ENCODE results near the gene EFNA5.

- no peak for TF ChIP-seq CTCF (conservative IDR thresholded peaks at IDR 0.05; ENCODE audit: low read depth in 2 of 2)
- no peak for TF ChIP-seq EZH2phosphoT487 (IDR thresholded peaks at IDR 0.05; ENCODE audit: unreplicated experiment)
- TF ChIP-seq EZH2 (IDR thresholded peaks at IDR 0.05; ENCODE audit: low read depth, unreplicated experiment): no peak
- TF ChIP-seq POLR2AphosphoS5 (IDR thresholded peaks at IDR 0.05; ENCODE audit: low read depth): no peak
- TF ChIP-seq ETS1 (IDR thresholded peaks at IDR 0.05): no peak
- no peak for TF ChIP-seq CREB1 (CRISPR knock-in tag; IDR thresholded peaks at IDR 0.05; ENCODE audit: low read depth)
- TF ChIP-seq REST (IDR thresholded peaks at IDR 0.05; ENCODE audit: unreplicated experiment): no peak
Measured at GRCh38 chr5:107639990-107640389, 30.7 kb downstream of the EFNA5 start.
